ENCODE results near the gene TP63. TPM values are rescaled to one million over a fixed set of nuclear protein-coding genes. Genes with fewer than 3 reads are reported as not detected.

The TP63 gene
- total RNA-seq, 1 donor from 2014 or later = 0.13 TPM

GRCh38 chr3:189629803-189630455, 1.3 kb upstream of the TP63 start:
- Histone ChIP-seq H3K36me3 (ENCODE audit: control insufficient read depth, insufficient read depth, low read length) (no peaks in the 10 kb centered on the region), H3K27me3 (ENCODE audit: control insufficient read depth, insufficient read depth, low read length) (no peaks in the 10 kb centered on the region), H3K4me3 (ENCODE audit: low read depth, low read length) (no peak overlapping the region)
- no peak for DNase-seq (ENCODE audit: low read depth)
- no peak for TF ChIP-seq CTCF (IDR thresholded peaks at IDR 0.05; ENCODE audit: insufficient read depth, low read length, poor library complexity, severe bottlenecking)

DNA sequence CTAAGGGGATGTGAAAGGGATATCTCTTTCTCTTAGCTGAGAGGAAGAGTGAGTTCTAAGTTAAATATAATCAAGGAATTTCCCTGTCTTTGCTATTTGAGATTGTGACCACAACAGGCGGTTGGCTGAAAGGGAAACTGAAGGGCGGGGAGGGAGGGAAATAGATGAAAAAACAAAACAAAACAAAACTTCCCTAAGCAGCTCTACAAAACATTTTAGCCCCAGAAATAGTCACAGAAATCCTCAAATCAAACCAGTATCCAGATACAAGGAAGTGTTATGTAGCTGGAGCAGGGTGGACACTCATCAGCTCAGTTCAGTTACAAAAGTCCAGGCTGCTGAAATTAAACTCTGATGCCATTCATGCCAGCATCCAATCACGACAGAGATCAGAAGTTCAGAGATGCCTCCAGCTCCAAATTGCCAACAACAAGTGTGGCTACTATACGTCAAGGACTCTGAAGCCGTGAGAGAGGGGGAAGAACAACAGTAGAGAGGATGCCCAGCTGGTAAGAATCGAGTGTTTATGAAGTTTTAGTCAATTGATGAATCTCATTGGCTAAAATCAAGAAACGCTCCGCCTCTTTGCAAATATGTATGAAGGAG, 319 bp upstream of the TP63 start:
- no peaks in the 10 kb centered on the region for H3K36me3 ChIP-seq (ENCODE audit: control insufficient read depth, insufficient read depth, low read length)
- H3K4me3 ChIP-seq (ENCODE audit: low read depth, low read length) = no peak overlapping the region
- H3K27me3 ChIP-seq (ENCODE audit: control insufficient read depth, insufficient read depth, low read length) = no peaks in the 10 kb centered on the region
- DNase-seq (ENCODE audit: low read depth) = no peak
- TF ChIP-seq CTCF (IDR thresholded peaks at IDR 0.05; ENCODE audit: insufficient read depth, low read length, poor library complexity, severe bottlenecking) = no peak

GRCh38 chr3:189631409-189631808, 220 bp downstream of the TP63 start:
- Histone ChIP-seq H3K4me3 (ENCODE audit: low read depth, low read length) (no peak overlapping the region), H3K27me3 (ENCODE audit: control insufficient read depth, insufficient read depth, low read length) (no peaks in the 10 kb centered on the region), H3K36me3 (ENCODE audit: control insufficient read depth, insufficient read depth, low read length) (no peaks in the 10 kb centered on the region)
- TF ChIP-seq CTCF (IDR thresholded peaks at IDR 0.05; ENCODE audit: insufficient read depth, low read length, poor library complexity, severe bottlenecking) = no peak
- DNase-seq (ENCODE audit: low read depth) = no peak

GRCh38 chr3:189632242-189632641, 1.1 kb downstream of the TP63 start:
- no peak for DNase-seq (ENCODE audit: low read depth)
- Histone ChIP-seq H3K27me3 (ENCODE audit: control insufficient read depth, insufficient read depth, low read length) (no peaks in the 10 kb centered on the region), H3K4me3 (ENCODE audit: low read depth, low read length) (no peak overlapping the region), H3K36me3 (ENCODE audit: control insufficient read depth, insufficient read depth, low read length) (no peaks in the 10 kb centered on the region)
- TF ChIP-seq CTCF (IDR thresholded peaks at IDR 0.05; ENCODE audit: insufficient read depth, low read length, poor library complexity, severe bottlenecking) = no peak

GRCh38 chr3:189635339-189635738, 4.2 kb downstream of the TP63 start:
- Histone ChIP-seq H3K4me3 (ENCODE audit: low read depth, low read length) (no peak overlapping the region), H3K36me3 (ENCODE audit: control insufficient read depth, insufficient read depth, low read length) (no peaks in the 10 kb centered on the region), H3K27me3 (ENCODE audit: control insufficient read depth, insufficient read depth, low read length) (no peaks in the 10 kb centered on the region)
- no peak for DNase-seq (ENCODE audit: low read depth)
- no peak for TF ChIP-seq CTCF (IDR thresholded peaks at IDR 0.05; ENCODE audit: insufficient read depth, low read length, poor library complexity, severe bottlenecking)

DNA sequence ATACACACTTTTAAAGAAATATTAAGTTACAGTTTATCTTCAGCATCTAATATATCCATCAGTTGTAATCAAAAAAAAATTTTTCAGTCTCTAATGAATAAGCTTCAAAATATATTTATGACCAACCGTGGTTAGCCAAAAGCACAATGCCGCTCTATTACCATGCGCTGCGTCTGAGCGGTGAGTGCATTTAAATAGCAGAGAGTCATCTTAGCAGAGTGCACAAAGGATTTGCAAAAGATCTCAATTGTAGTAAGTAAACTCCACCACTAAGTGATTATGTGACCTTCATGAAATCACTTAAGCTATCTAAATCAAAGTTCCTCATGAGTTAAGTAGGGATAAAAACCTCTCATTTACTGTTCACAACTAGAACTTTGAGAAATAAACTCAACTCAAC, 4.9 kb downstream of the TP63 start:
- Histone ChIP-seq H3K36me3 (ENCODE audit: control insufficient read depth, insufficient read depth, low read length) (no peaks in the 10 kb centered on the region), H3K4me3 (ENCODE audit: low read depth, low read length) (no peak overlapping the region), H3K27me3 (ENCODE audit: control insufficient read depth, insufficient read depth, low read length) (no peaks in the 10 kb centered on the region)
- no peak for DNase-seq (ENCODE audit: low read depth)
- no peak for TF ChIP-seq CTCF (IDR thresholded peaks at IDR 0.05; ENCODE audit: insufficient read depth, low read length, poor library complexity, severe bottlenecking)

All from kidney epithelial cell (primary cell).